KG1 (cell line): ENCODE data around the gene NOD1.

ENCODE experiments used
- DNase-seq: peaks from one replicate; lab custom pipeline; 2025; lab: John Stamatoyannopoulos, UW

The NOD1 gene

DNA sequence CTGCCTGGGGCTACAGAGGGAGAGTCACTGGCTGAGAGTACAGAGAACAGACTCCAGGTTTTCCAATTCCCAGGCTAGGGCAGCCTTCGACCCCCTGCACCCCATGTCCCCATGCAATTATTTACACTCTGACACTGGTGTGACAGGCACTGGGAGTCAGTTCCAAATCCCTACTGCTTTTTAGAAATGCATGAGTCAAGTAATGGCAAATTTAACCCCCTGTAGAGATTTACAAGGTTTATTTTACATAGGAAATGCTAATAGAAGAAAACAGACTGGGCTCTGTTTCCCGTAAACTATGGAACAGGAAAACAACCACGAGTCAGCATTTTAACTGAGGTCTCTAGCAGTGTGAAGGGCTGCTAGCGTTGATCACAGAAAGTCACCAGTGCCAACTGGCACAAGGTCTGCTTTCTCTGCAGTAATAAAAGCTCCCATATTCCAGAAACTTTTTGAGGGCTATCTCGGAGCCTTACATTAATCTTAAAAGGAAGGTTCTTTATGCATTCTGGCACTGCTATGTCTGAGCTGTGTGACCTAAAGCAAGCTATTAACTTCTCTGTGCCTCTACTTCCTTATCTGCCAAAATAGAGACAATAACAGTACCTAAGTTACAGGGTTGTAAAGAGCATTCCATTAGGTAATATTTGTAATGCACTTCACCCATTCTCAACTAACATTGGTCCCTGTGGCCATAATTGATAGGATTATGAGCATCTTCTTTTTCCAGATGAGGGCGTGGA is 28.2 kb downstream of the NOD1 start:
- no peak for DNase-seq

DNA sequence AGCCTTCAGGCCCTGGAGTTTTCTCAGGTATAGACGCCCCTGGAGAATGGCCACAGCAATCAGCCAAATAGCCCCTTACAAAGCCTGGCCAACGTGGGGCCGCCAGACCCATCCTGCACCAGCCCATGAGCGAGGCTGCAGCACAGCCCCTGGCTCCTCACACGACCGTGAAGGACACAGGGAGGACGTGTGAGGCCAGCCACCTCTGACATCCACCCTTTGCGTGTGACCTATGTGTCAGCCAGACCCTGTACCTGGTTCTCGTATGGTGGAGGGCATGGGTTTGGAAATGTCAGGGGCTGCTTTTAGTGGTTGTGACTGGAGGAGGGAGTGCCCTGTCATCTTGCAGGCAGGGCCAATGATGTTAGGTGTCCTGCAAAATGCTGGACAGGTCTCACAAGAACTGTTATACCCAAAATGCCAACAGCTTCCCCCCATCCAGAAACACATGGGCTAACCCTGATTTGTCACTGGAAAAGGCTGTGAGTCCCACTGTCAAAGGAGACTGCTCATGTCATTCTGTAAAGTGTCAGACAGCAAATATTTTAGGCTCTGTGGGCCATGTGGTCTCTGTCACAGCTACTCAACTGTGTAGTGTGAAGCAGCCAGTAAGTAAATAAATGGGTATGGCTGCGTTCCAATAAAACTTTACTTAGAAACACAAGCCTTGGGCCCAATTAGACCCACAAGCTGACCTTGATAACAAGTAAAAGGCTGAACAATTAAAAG is 30.0 kb downstream of the NOD1 start:
- DNase-seq = no peak

DNA sequence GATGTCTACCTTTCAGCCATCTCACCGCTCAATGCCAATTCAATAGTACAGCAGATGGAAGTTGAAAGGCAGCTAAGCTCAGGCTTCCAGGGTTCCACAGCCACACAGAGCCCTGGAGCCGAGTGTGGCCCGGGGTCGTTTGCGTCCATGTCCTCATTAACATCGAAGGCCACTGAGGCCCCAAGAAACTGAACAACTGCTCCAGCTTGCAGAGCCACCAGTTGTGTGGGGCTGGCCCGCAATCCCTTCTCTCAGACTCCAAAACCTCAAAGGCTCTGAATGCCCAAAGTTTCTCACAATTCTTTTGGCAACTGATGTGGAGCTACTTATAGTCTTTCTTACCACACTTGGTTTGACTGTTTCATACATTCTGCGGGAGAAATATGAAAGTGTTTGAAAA is 31.1 kb downstream of the NOD1 start:
- DNase-seq = no peak

GRCh38 chr7:30446266-30446665 is 32.3 kb downstream of the NOD1 start:
- DNase-seq = no peak

DNA sequence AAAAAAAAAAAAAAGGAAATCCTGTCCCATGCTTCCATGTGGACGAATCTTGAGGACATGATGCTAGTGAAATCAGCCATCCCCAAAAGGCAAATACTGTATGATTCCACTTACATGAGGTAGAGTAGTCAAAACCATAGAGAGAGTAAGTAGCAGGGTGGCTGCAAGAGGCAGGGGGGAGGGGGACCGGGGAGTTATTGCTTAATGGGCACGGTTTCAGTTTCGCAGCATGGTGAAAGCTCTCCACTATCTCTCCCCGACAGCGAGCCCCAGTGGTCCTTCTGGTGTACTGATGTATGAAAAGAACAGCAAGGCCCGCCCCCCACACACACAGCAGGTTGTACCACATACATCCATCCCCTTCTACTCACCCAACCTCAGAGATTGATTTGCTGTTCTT is 32.8 kb downstream of the NOD1 start:
- DNase-seq = peak; percentile 12

DNA sequence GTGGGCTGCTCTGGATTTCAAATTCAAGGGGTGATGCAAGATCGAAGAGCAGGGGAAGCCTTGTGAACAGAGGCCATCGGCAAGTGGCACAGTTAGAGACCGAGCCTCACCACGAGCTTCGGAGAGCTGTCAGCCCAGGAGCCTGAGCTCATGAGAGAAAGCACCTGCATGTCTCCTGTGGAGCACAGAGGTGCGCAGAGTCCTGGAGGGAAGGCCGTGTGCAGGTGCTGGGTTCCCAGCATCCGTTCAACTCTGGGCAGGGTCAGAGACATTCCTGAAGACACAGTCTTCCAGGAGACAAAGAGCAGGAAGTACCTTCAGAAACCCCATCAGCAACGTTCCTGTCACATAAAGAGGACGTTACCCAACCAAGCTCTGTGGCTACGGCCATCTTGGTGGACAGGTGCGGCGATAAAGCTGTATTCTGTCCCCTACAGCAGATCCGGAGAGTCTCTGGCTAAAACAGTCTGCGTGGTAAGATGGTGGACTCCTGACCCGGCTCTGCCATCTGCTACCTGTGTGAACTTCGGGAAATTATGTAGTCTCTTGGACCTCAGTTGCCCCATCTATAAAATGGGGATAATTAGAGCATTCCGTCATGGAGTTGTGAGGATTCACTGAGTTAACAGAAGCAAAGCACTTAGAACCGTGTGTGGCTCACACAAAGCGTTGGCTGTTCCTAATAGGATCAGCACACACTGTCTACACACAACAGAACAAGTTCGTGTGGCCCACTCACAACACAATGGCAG is 40.6 kb downstream of the NOD1 start:
- DNase-seq = no peak

DNA sequence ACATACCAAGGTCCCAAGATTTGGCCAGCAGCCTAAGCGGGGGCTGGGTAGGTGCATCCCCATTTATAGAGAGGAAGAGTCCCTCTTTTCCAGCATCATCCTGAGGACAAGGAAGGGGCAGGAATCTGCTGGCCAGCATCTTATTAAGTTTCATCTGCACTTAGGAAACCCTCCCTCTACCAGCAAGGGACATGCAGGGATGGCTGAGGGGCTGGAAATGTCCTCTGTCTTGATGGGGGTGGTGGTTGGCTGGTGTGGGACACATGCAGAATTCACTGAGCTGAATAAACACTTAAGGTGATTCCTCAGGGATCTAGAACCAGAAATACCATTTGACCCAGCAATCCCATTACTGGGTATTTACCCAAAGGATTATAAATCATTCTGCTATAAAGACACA is 42.1 kb downstream of the NOD1 start:
- no peak for DNase-seq

- DNase-seq = no peak
Measured at GRCh38 chr7:30436046-30436445, 42.5 kb downstream of the NOD1 start.

DNA sequence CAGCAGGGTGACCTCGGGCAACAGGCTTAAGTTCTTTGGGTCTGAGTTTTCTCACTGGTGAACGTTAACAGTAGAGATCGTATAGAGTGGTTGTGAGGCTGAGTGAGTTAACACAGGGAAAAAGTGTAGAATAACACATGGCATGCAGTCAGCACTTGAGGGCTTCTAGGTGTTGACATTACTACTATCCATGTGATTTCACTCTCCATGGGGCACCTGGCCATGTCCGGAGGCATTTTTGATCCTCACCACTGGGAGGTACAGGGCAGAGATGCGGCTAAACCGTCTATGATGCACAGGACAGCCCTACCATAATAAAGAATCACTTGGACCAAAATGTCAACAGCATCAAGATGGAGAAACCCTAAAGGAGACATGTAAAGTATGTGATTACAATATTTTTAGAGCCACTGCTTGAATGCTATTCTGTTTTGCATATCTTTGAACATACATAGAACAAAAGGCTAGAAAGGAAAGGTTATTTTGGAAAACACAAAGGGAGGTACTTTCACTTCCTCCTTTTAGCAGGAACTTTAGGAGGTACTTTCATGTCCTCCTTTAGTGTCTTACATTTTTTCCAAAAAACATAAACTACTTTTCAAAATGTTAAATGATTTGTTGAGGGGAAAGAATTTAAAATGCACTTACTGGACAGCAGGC is 44.3 kb downstream of the NOD1 start:
- DNase-seq = no peak

- DNase-seq = no peak
Measured at GRCh38 chr7:30433506-30433905, 45.1 kb downstream of the NOD1 start.

GRCh38 chr7:30433082-30433481 is 45.5 kb downstream of the NOD1 start:
- DNase-seq = no peak

GRCh38 chr7:30430777-30431176 is 47.8 kb downstream of the NOD1 start:
- DNase-seq = peak; percentile 29

GRCh38 chr7:30430276-30430675 is 48.3 kb downstream of the NOD1 start:
- no peak for DNase-seq

GRCh38 chr7:30429156-30429530 is 49.4 kb downstream of the NOD1 start:
- no peak for DNase-seq

GRCh38 chr7:30428246-30429155 is 50.1 kb downstream of the NOD1 start:
- DNase-seq = no peak

- DNase-seq = no peak
Measured at GRCh38 chr7:30427296-30428070, 51.1 kb downstream of the NOD1 start.

DNA sequence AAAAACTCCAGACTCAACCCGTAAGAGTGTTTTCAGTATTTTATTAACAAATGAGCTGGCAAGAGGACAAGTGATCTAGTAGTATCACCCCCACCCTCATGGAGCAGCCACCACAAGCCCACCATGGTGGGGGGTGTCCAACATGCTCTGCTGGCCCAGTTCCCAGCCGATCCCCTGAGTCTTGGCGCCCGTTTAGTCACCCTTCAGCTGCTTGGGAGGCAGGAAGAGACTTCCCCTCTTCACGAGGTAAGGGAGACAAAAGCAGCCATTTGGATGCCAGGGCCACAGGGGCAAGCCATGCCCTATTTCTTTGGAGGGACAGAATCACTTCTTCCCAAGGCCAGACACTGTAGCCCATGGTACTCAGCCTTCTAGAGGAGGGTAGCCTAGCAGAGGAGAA is 54.1 kb downstream of the NOD1 start:
- no peak for DNase-seq

DNA sequence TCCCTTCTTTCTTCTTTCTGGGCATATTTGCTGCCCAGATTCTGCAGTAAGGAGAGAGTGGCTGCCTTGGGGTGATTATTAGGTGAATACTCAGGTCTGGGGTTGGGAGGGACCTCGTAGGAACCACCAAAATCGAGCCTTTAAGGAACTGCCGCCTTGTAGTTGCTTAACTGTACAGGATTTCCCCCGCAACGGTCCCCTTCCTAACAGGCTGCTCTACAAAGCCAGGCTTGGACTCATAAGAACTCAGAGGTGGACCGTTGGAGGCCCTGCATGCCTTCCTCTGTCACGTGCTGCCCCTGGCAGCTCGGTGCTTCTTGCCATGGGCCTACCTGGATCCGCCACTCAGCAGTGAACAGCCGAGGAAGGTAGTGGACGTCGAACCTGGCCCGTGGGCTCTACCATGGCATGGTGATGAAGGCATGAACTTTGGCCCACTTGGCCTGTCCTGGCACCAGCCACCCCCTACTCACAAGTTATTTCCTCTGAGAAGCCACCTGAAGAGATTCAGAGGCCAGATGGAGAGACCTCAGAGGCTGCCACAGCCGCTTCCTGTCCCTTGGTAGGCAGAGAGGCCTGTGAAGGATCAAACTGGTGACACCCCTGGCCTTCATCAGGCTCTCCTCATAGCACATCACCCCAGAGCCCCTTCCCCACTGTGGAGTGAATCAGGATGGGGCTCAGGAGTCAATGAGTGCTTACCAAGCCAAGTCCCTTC is 54.6 kb downstream of the NOD1 start:
- DNase-seq = no peak

DNA sequence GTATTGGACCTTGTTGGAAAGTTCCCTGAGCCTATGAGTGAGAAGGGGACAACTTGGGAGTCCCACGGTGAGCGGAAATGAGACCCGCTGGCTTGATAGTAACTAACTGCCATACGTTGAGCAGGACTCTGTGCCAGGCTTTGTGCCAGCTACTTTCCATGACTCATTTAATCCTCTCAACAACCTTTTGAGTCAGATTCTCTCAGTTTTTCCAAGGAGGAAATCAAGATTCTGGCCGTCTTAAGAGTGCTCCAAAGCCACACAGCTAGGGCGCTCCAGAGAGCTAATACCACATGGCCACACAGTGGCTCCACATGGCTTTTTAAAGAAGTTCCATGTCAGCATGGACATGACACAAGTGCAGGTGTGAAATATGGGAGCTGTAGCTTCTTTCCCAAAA is 55.7 kb downstream of the NOD1 start:
- no peak for DNase-seq

GRCh38 chr7:30421647-30422196 is 56.9 kb downstream of the NOD1 start:
- DNase-seq = no peak
